Neural cell (in vitro differentiated cells): ENCODE results near the gene ADAMTS6. TPM values are rescaled to one million over a fixed set of nuclear protein-coding genes. Genes with fewer than 3 reads are reported as not detected.

Experiments used
- H2AFZ ChIP-seq: fragments of 200-600, 300-800 bp; sonication (generic), shearing (Covaris generic); 2 replicates; pipeline ENCODE4 v1.6.0; 2014; ENCODE audit warnings: low read depth, mild to moderate bottlenecking, antibody characterized with exemption, low read length, moderate library complexity
- H3F3A ChIP-seq: fragments of 200-600 bp; shearing (Covaris generic); 2 replicates; pipeline ENCODE4 v1.6.1; 2016; ENCODE audit warnings: mild to moderate bottlenecking, moderate library complexity, mixed read lengths, antibody characterized with exemption, low read length; ENCODE audit not compliant: insufficient read depth, poor library complexity, severe bottlenecking
- H3K27ac ChIP-seq: fragments of 200-600, 300-800 bp; sonication (generic), shearing (Covaris generic); 2 replicates; pipeline ENCODE4 v1.5.1; 2014; ENCODE audit warnings: mild to moderate bottlenecking, low read length, moderate library complexity
- H3K27me3 ChIP-seq: fragments of 300-800, 200-600 bp; sonication (generic), shearing (Covaris generic); 2 replicates; pipeline ENCODE4 v1.6.0; 2014; ENCODE audit warnings: mild to moderate bottlenecking, low read depth, low read length, moderate library complexity; ENCODE audit not compliant: insufficient read depth
- H3K36me3 ChIP-seq: fragments of 300-800, 200-600 bp; sonication (generic), shearing (Covaris generic); 2 replicates; pipeline ENCODE4 v1.5.1; 2014; ENCODE audit warnings: mild to moderate bottlenecking, antibody characterized with exemption, low read length, moderate library complexity; ENCODE audit not compliant: insufficient read depth
- H3K4me2 ChIP-seq: fragments of 300-800, 200-600 bp; sonication (generic), shearing (Covaris generic); 2 replicates; pipeline ENCODE4 v1.6.0; 2014; ENCODE audit warnings: mild to moderate bottlenecking, low read length
- H3K4me3 ChIP-seq: fragments of 300-800, 200-600 bp; sonication (generic), shearing (Covaris generic); 2 replicates; pipeline ENCODE4 v1.5.1; 2014; ENCODE audit warnings: mild to moderate bottlenecking, low read length, moderate library complexity
- H3K79me2 ChIP-seq: fragments of 200-600 bp; shearing (Covaris generic); replicated peaks from 2 replicates; pipeline ENCODE4 v1.6.0; 2014; ENCODE audit warnings: mild to moderate bottlenecking, low read length, moderate library complexity; ENCODE audit not compliant: insufficient read depth
- H3K9ac ChIP-seq: fragments of 300-800, 200-600 bp; sonication (generic), shearing (Covaris generic); 2 replicates; pipeline ENCODE4 v1.6.1; 2016; ENCODE audit warnings: mild to moderate bottlenecking, low read length, mixed read lengths
- H3K9me2 ChIP-seq: fragments of 200-600 bp; shearing (Covaris generic); 2 replicates; pipeline ENCODE4 v1.6.1; 2016; ENCODE audit warnings: mild to moderate bottlenecking, low read length, mixed read lengths; ENCODE audit not compliant: insufficient read depth
- H3K9me3 ChIP-seq: fragments of 200-600, 300-800 bp; sonication (generic), shearing (Covaris generic); 2 replicates; pipeline ENCODE4 v1.6.1; 2016; ENCODE audit warnings: mild to moderate bottlenecking, mixed run types, low read length, moderate library complexity, mixed read lengths
- H4K20me1 ChIP-seq: fragments of 200-600 bp; shearing (Covaris generic); 2 replicates; pipeline ENCODE4 v1.6.1; 2016; ENCODE audit warnings: mild to moderate bottlenecking, mixed run types; ENCODE audit not compliant: insufficient read depth
- EP300 ChIP-seq: fragments of 450-650 bp; conservative IDR thresholded peaks from 2 replicates; pipeline ENCODE4 v1.6.1; 2014; ENCODE audit warnings: antibody characterized with exemption, mild to moderate bottlenecking, moderate library complexity; ENCODE audit not compliant: poor library complexity, severe bottlenecking
- EZH2 ChIP-seq: fragments of 200-600, 300-800 bp; shearing (Covaris generic), sonication (generic); IDR thresholded peaks from 2 replicates; pipeline ENCODE4 v1.6.1; 2014; ENCODE audit warnings: antibody characterized with exemption, low read length, borderline replicate concordance, mild to moderate bottlenecking; ENCODE audit not compliant: insufficient read depth, poor library complexity, severe bottlenecking
- MXI1 ChIP-seq: fragments of 450-650 bp; conservative IDR thresholded peaks from 2 replicates; pipeline ENCODE4 v1.6.1; 2014; ENCODE audit warnings: antibody characterized with exemption, mild to moderate bottlenecking; ENCODE audit not compliant: poor library complexity, severe bottlenecking
- POLR2AphosphoS5 ChIP-seq: IDR thresholded peaks from 2 replicates; pipeline ENCODE4 v1.6.1; 2012
- RAD21 ChIP-seq: fragments of 450-650 bp; conservative IDR thresholded peaks from 2 replicates; pipeline ENCODE4 v1.6.1; 2014; ENCODE audit warnings: antibody characterized with exemption, mild to moderate bottlenecking, moderate library complexity
- SMC3 ChIP-seq: fragments of 450-650 bp; conservative IDR thresholded peaks from 2 replicates; pipeline ENCODE4 v1.6.1; 2014; ENCODE audit warnings: antibody characterized with exemption, mild to moderate bottlenecking, moderate library complexity; ENCODE audit not compliant: poor library complexity
- TAF1 ChIP-seq: IDR thresholded peaks from 2 replicates; pipeline ENCODE4 v1.6.1; 2012; ENCODE audit warnings: low read depth
- polyA plus RNA-seq: library from polyadenylated mRNA; depleted of rRNA; stranded (reverse); fragments of >200 nt; gene quantifications from 2 replicates; pipeline ENCODE4 v1.2.3, GENCODE V29; 2014
- TF ChIP-seq, protein P1 (sequence below): IDR thresholded peaks from 2 replicates; pipeline ENCODE4 v1.6.1; 2012; ENCODE audit warnings: borderline replicate concordance
- TF ChIP-seq, protein P2 (sequence below): fragments of 450-650 bp; IDR thresholded peaks from 2 replicates; pipeline ENCODE4 v1.5.1; 2014; ENCODE audit warnings: antibody characterized with exemption, mild to moderate bottlenecking, moderate library complexity; ENCODE audit not compliant: poor library complexity, severe bottlenecking

Gene ADAMTS6
- polyA plus RNA-seq, 1 donor from 2014 or later, result 0.58 TPM

DNA sequence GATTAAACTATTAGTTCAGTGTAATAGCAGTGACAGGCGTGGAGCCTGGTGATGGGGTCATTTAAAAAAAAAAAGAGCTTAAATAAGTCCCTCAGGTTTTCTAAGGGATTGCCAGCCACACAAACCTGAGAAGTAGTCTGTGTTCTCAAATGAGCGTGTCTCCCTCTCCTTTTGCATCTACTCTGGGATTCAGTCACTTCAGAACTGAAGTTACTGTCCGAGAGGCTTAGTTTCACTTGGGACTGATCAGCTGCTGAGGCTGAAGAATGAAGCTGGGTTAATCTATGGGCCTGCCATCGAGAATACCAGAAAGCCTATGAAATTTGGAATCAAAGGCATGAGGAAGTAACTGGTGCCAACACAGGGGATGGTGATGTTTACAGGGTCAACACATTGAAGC, 310.1 kb downstream of the ADAMTS6 start:
- Histone ChIP-seq H3F3A (no peaks in the 10 kb centered on the region), H3K9me2 (no peaks in the 10 kb centered on the region), H3K9me3 (no peaks in the 10 kb centered on the region), H3K27ac (no peak overlapping the region), H3K79me2 (no peaks in the 10 kb centered on the region), H3K9ac (no peak overlapping the region), H3K4me3 (no peak overlapping the region), H2AFZ (no peak overlapping the region), H3K36me3 (no peaks in the 10 kb centered on the region), H3K4me2 (no peak overlapping the region), H3K27me3 (no peaks in the 10 kb centered on the region), H4K20me1 (no peaks in the 10 kb centered on the region)
- no peak for TF ChIP-seq EZH2
- TF ChIP-seq, protein P1, sequence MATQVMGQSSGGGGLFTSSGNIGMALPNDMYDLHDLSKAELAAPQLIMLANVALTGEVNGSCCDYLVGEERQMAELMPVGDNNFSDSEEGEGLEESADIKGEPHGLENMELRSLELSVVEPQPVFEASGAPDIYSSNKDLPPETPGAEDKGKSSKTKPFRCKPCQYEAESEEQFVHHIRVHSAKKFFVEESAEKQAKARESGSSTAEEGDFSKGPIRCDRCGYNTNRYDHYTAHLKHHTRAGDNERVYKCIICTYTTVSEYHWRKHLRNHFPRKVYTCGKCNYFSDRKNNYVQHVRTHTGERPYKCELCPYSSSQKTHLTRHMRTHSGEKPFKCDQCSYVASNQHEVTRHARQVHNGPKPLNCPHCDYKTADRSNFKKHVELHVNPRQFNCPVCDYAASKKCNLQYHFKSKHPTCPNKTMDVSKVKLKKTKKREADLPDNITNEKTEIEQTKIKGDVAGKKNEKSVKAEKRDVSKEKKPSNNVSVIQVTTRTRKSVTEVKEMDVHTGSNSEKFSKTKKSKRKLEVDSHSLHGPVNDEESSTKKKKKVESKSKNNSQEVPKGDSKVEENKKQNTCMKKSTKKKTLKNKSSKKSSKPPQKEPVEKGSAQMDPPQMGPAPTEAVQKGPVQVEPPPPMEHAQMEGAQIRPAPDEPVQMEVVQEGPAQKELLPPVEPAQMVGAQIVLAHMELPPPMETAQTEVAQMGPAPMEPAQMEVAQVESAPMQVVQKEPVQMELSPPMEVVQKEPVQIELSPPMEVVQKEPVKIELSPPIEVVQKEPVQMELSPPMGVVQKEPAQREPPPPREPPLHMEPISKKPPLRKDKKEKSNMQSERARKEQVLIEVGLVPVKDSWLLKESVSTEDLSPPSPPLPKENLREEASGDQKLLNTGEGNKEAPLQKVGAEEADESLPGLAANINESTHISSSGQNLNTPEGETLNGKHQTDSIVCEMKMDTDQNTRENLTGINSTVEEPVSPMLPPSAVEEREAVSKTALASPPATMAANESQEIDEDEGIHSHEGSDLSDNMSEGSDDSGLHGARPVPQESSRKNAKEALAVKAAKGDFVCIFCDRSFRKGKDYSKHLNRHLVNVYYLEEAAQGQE, result no peak
- TF ChIP-seq POLR2AphosphoS5, result no peak
- TF ChIP-seq MXI1, result no peak
- TF ChIP-seq SMC3, result no peak
- TF ChIP-seq, protein P2, sequence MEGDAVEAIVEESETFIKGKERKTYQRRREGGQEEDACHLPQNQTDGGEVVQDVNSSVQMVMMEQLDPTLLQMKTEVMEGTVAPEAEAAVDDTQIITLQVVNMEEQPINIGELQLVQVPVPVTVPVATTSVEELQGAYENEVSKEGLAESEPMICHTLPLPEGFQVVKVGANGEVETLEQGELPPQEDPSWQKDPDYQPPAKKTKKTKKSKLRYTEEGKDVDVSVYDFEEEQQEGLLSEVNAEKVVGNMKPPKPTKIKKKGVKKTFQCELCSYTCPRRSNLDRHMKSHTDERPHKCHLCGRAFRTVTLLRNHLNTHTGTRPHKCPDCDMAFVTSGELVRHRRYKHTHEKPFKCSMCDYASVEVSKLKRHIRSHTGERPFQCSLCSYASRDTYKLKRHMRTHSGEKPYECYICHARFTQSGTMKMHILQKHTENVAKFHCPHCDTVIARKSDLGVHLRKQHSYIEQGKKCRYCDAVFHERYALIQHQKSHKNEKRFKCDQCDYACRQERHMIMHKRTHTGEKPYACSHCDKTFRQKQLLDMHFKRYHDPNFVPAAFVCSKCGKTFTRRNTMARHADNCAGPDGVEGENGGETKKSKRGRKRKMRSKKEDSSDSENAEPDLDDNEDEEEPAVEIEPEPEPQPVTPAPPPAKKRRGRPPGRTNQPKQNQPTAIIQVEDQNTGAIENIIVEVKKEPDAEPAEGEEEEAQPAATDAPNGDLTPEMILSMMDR, result no peak
- no peak for TF ChIP-seq EP300
- TF ChIP-seq TAF1, result no peak
- no peak for TF ChIP-seq RAD21

DNA sequence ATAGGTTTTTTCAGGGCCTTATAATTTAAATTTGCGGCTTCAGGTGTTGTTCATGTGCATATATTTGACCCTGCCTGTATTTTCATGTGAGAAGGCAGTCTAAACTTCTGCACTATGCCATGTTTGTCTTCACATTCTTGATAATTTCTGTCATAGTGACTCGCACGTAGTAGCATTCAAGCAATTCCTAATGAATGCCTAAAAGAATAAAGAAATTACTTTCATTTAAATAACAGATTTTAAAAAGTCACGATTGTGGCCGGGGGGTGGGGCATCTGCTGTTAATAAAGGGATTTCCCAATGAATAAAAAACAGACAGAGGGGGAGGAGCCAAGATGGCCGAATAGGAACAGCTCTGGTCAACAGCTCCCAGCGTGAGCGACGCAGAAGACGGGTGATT, 318.0 kb downstream of the ADAMTS6 start:
- Histone ChIP-seq H3K27me3 (no peaks in the 10 kb centered on the region), H3K79me2 (no peaks in the 10 kb centered on the region), H4K20me1 (no peaks in the 10 kb centered on the region), H3K4me3 (no peak overlapping the region), H3K36me3 (no peaks in the 10 kb centered on the region), H3K9me2 (no peaks in the 10 kb centered on the region), H3K9ac (no peak overlapping the region), H3F3A (no peaks in the 10 kb centered on the region), H3K27ac (no peak overlapping the region), H3K9me3 (no peaks in the 10 kb centered on the region), H3K4me2 (no peak overlapping the region), H2AFZ (no peak overlapping the region)
- TF ChIP-seq MXI1 (no peak), POLR2AphosphoS5 (no peak), EP300 (no peak), TAF1 (no peak), SMC3 (no peak), EZH2 (no peak), RAD21 (no peak)
- TF ChIP-seq, protein P2, result no peak
- TF ChIP-seq, protein P1, result no peak
